GM12878 (cell line): ENCODE data around the gene MYBBP1A. TPM values are rescaled to one million over a fixed set of nuclear protein-coding genes. Genes with fewer than 3 reads are reported as not detected.

Source experiments
- ATAC-seq: fragments of 200-7000 bp; cut with Tn5 transposase; 3 replicates; pipeline ENCODE4 v1.9.1; 2020; ENCODE audit warnings: mild to moderate bottlenecking, moderate library complexity
- BruUV-seq: library from RNA; stranded (reverse); fragments of 400-500 nt; replicated peaks from 2 replicates; lab custom pipeline; 2021; lab: Mats Ljungman, UMichigan
- CTCF ChIA-PET: fragments of 300-600 bp; sonication (Branson Sonifier 250); formaldehyde crosslinking; extraction: SDS; loops from one replicate; lab custom pipeline; 2021; ENCODE audit warnings: inconsistent platforms; lab: Yijun Ruan, JAX
- POLR2A ChIA-PET: fragments of 350-600 bp; formaldehyde crosslinking; extraction: SDS; loops from one replicate; lab custom pipeline; 2021; ENCODE audit warnings: inconsistent platforms; lab: Charles Lee
- RAD21 ChIA-PET: fragments of 300-600 bp; sonication (Branson Sonifier 250); formaldehyde crosslinking; loops from one replicate; lab custom pipeline; 2023; ENCODE audit warnings: antibody characterized with exemption; ENCODE audit not compliant: unreplicated experiment; lab: Charles Lee
- SMC1A ChIA-PET: fragments of 300-600 bp; sonication (Branson Sonifier 250); formaldehyde crosslinking; loops from one replicate; lab custom pipeline; 2023; ENCODE audit not compliant: unreplicated experiment, uncharacterized antibody; lab: Charles Lee
- DNase-seq: peaks from one replicate; pipeline ENCODE4 v3.0.0-alpha.2; 2011; ENCODE audit warnings: low read depth, low spot score
- FAIRE-seq: peaks from 3 replicates; lab custom pipeline; 2011; peaks lifted over from hg19 to GRCh38; lab: Jason Lieb, UNC
- H2AFZ ChIP-seq: 2 replicates; pipeline ENCODE4 v1.6.0; 2011; ENCODE audit warnings: low read depth, low read length, control low read depth; ENCODE audit not compliant: control insufficient read depth
- H3K27ac ChIP-seq: 2 replicates; pipeline ENCODE4 v1.5.1; 2011; ENCODE audit warnings: control low read depth; ENCODE audit not compliant: control insufficient read depth, insufficient read depth
- H3K27me3 ChIP-seq, 2 experiments: replicated peaks in 1 of 2; 2 replicates each; pipeline versions ENCODE4 v1.6.0 to v1.6.1; 2011; ENCODE audit warnings: low read length in 1 of 2; ENCODE audit not compliant: control insufficient read depth in 2 of 2, insufficient read depth in 2 of 2
- H3K36me3 ChIP-seq, 2 experiments: 2 replicates each; pipeline ENCODE4 v1.5.1; 2011; ENCODE audit warnings: low read length in 1 of 2; ENCODE audit not compliant: control insufficient read depth in 2 of 2, insufficient read depth in 2 of 2
- H3K4me1 ChIP-seq: 2 replicates; pipeline ENCODE4 v1.6.1; 2011; ENCODE audit warnings: mild to moderate bottlenecking, low read length, moderate library complexity, mixed read lengths; ENCODE audit not compliant: control insufficient read depth, insufficient read depth
- H3K4me2 ChIP-seq: 2 replicates; pipeline ENCODE4 v1.6.0; 2011; ENCODE audit warnings: control low read depth; ENCODE audit not compliant: control insufficient read depth, insufficient read depth
- H3K4me3 ChIP-seq: fragments of 200-600 bp; sonication (generic); 2 replicates; pipeline ENCODE4 v1.5.1; 2016
- H3K79me2 ChIP-seq: 2 replicates; pipeline ENCODE4 v1.6.0; 2011; ENCODE audit warnings: low read length; ENCODE audit not compliant: control insufficient read depth, insufficient read depth
- H3K9ac ChIP-seq: 2 replicates; pipeline ENCODE4 v1.8.0; 2011; ENCODE audit warnings: low read length, control low read depth, mixed read lengths; ENCODE audit not compliant: control insufficient read depth, insufficient read depth
- H3K9me3 ChIP-seq: replicated peaks from 3 replicates; pipeline ENCODE4 v1.5.1; 2011; ENCODE audit warnings: mild to moderate bottlenecking, low read length; ENCODE audit not compliant: control insufficient read depth, insufficient read depth
- H4K20me1 ChIP-seq: 2 replicates; pipeline ENCODE4 v1.6.0; 2011; ENCODE audit not compliant: control insufficient read depth, insufficient read depth
- BHLHE40 ChIP-seq, 2 experiments: fragments of 450-650 bp in 1 of 2; IDR thresholded peaks; 2 replicates each; pipeline ENCODE4 v1.6.1; 2011 to 2017; ENCODE audit warnings: low read depth in 2 of 2, borderline replicate concordance in 1 of 2, improper control_type of control experiment in 1 of 2, low read length in 1 of 2, mild to moderate bottlenecking in 1 of 2
- CUX1 ChIP-seq: IDR thresholded peaks from 2 replicates; pipeline ENCODE4 v1.6.1; 2012; ENCODE audit warnings: improper control_type of control experiment, low read depth, low read length; ENCODE audit not compliant: insufficient replicate concordance
- USF1 ChIP-seq: IDR thresholded peaks from 2 replicates; pipeline ENCODE4 v1.6.1; 2011; ENCODE audit warnings: borderline replicate concordance, low read depth, mild to moderate bottlenecking, moderate library complexity, mixed read lengths, low read length; ENCODE audit not compliant: insufficient read depth; ENCODE audit errors: extremely low read length
- WGBS: methylation state at CpG from one replicate; pipeline ENCODE4 v1.1.6; 2016; ENCODE audit warnings: low lambda C conversion rate; ENCODE audit not compliant: insufficient replicate concordance, insufficient coverage; ENCODE audit errors: missing lambda C conversion rate; 5-methylcytosine and 5-hydroxymethylcytosine counted together
- in situ Hi-C: fragments of 300-500 bp; cut with MboI; formaldehyde crosslinking; loops from 9 replicates; pipeline ENCODE4 v1.14.3; 2018; ENCODE audit warnings: mixed read lengths
- intact Hi-C: fragments of 100-400 bp; cut with micrococcal nuclease; formaldehyde crosslinking; loops from one replicate; pipeline ENCODE4 v1.14.2; 2022; ENCODE audit not compliant: unreplicated experiment
- polyA plus RNA-seq, 11 experiments: library from polyadenylated mRNA; depleted of rRNA in 4 of 11; unstranded in 6 of 11; stranded (reverse) in 5 of 11; fragments of >200 nt; fragmentation: Nextera tagmentation in 4 of 11; fragmentation: Illumina TruSeq in 1 of 11; extraction: Ambion mirVana in 4 of 11; extraction: Trizol in 1 of 11; gene quantifications; 1 replicate in 1 of 11; 2 replicates in 10 of 11; pipeline versions ENCODE4 v1.2.1 to v1.2.3, GENCODE V29; 2011 to 2016; ENCODE audit warnings: inconsistent platforms in 2 of 11, missing spikeins in 2 of 11, low read depth in 1 of 11
- total RNA-seq, 4 experiments: library from RNA; depleted of rRNA in 3 of 4; stranded (reverse); fragments of >200 nt in 3 of 4; fragmentation: Illumina TruSeq in 1 of 4; extraction: Trizol in 1 of 4; gene quantifications; 2 replicates each; pipeline versions ENCODE4 v1.2.1 to v1.2.3, GENCODE V29; 2013 to 2021

Gene MYBBP1A
- total and polyA plus RNA-seq, 10 of the 15 experiments (the other 5 are each of a cell fraction or from before 2014, with no cell fraction given): 2.5 to 121 (median 71.6) TPM

GRCh38 chr17:4560837-4561256 lies 5.7 kb upstream of the MYBBP1A start:
- WGBS: 49% methylated on average over 11 of the region's 11 CpGs
- H3K9ac ChIP-seq: no peak overlapping the region
- TF ChIP-seq CUX1: no peak
- TF ChIP-seq USF1: peak; percentile 39
- TF ChIP-seq BHLHE40 (IDR thresholded peaks at IDR 0.05; ENCODE audit: borderline replicate concordance in 1 of 2, low read depth in 2 of 2, low read length in 1 of 2): peak; percentile 40 to 69; a peak in 3 of 4 replicates
- TF ChIP-seq, all 136 proteins: peak for 2
- SMC1A ChIA-PET: no interaction called here
- intact Hi-C loops (loop anchor here (10.0 kb wide), 1 partner anchor 136 kb away; no protein-coding TSS in a partner anchor), in situ Hi-C loops (no loop called here)
- peaks cover 45% of the 10 kb centered on the region for H3K4me1 ChIP-seq
- H3K4me2 ChIP-seq: no peak overlapping the region
- no peaks in the 10 kb centered on the region for H3K27me3 ChIP-seq
- H3K9me3 ChIP-seq: no peaks in the 10 kb centered on the region; the same call in 1 of the 3 replicates
- CTCF ChIA-PET: interaction anchor here (1.6 kb wide), 1 partner anchor 140 kb away, joined by 4 read pairs; no protein-coding TSS in a partner anchor
- RAD21 ChIA-PET: no interaction called here
- DNase-seq (no peak), FAIRE-seq (peak; percentile 41), ATAC-seq (no peak)
- H4K20me1 ChIP-seq: no peaks in the 10 kb centered on the region
- H3K79me2 ChIP-seq: no peaks in the 10 kb centered on the region
- H3K27ac ChIP-seq: no peak overlapping the region
- H2AFZ ChIP-seq: no peak overlapping the region
- POLR2A ChIA-PET: no interaction called here
- H3K4me3 ChIP-seq: no peak overlapping the region
- H3K36me3 ChIP-seq: no peaks in the 10 kb centered on the region
- BruUV-seq: no TSS peak
